Vagina (tissue), 2 donors: Measurements from ENCODE around the gene PDE1C.

Experiments used
- POLR2A ChIP-seq, 2 donors: fragments of 450-650 bp; IDR thresholded peaks; one replicate each; pipeline ENCODE4 v1.6.1; 2017; ENCODE audit warnings: antibody characterized with exemption in 2 of 2, mild to moderate bottlenecking in 2 of 2, moderate library complexity in 2 of 2
- POLR2AphosphoS5 ChIP-seq, 2 donors: sonication (generic); formaldehyde crosslinking; IDR thresholded peaks; one replicate each; pipeline ENCODE4 v1.9.0; 2017; ENCODE audit warnings: antibody characterized with exemption in 2 of 2, mild to moderate bottlenecking in 2 of 2, low read depth in 1 of 2; ENCODE audit not compliant: insufficient read depth in 1 of 2
- TF ChIP-seq, protein P1 (sequence below), 3 experiments: fragments of 450-650 bp in 2 of 3; fragments of 200-600 bp in 1 of 3; sonication (generic) in 1 of 3; IDR thresholded peaks; one replicate each; pipeline ENCODE4 v1.5.1; 2017 to 2019; ENCODE audit warnings: antibody characterized with exemption in 3 of 3, mild to moderate bottlenecking in 2 of 3, moderate library complexity in 2 of 3

DNA sequence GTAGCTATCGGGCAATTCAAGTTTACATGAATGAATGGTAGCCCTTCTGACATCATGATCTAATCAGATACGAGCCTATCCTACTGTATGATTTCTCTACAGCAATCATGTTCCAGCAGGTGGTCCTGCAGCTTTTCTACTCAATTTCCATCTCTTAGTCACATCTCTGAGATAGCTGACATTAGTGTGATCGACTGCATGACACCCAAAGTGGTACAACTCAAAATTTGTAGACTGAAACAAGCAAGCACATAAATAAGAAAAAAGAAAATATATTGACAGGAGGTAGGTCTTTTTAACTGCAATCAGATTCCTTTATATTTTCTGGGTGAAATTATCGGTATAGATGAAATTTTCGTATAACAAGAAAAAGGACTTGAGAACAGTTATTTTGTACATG is 251.2 kb downstream of the PDE1C start:
- TF ChIP-seq, protein P1, sequence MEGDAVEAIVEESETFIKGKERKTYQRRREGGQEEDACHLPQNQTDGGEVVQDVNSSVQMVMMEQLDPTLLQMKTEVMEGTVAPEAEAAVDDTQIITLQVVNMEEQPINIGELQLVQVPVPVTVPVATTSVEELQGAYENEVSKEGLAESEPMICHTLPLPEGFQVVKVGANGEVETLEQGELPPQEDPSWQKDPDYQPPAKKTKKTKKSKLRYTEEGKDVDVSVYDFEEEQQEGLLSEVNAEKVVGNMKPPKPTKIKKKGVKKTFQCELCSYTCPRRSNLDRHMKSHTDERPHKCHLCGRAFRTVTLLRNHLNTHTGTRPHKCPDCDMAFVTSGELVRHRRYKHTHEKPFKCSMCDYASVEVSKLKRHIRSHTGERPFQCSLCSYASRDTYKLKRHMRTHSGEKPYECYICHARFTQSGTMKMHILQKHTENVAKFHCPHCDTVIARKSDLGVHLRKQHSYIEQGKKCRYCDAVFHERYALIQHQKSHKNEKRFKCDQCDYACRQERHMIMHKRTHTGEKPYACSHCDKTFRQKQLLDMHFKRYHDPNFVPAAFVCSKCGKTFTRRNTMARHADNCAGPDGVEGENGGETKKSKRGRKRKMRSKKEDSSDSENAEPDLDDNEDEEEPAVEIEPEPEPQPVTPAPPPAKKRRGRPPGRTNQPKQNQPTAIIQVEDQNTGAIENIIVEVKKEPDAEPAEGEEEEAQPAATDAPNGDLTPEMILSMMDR (IDR thresholded peaks at IDR 0.05), result no peak
- no peak for TF ChIP-seq POLR2A (IDR thresholded peaks at IDR 0.05)
- TF ChIP-seq POLR2AphosphoS5 (IDR thresholded peaks at IDR 0.05; ENCODE audit: insufficient read depth in 1 of 2, low read depth in 1 of 2), result no peak
